ENCODE results near the gene MYORG. TPM values are rescaled to one million over a fixed set of nuclear protein-coding genes. Genes with fewer than 3 reads are reported as not detected.

The MYORG gene
- total RNA-seq, 1 experiment from 2014 or later, result 5.6 TPM

GRCh38 chr9:34370970-34371880, 5.5 kb downstream of the MYORG start:
- Histone ChIP-seq H3K56ac (ENCODE audit: insufficient read length, low read depth, low read length) (no peak overlapping the region), H4K91ac (ENCODE audit: insufficient read length, low read depth, low read length) (no peak overlapping the region), H3K4me2 (ENCODE audit: insufficient read depth, insufficient read length, low read length) (no peak overlapping the region), H3K27ac (ENCODE audit: insufficient read length, low read depth, low read length) (no peak overlapping the region), H2AFZ (ENCODE audit: low read length) (no peak overlapping the region), H3K79me2 (ENCODE audit: insufficient read depth, low read length) (no peaks in the 10 kb centered on the region), H2AK5ac (ENCODE audit: insufficient read length, low read length) (no peak overlapping the region), H2BK15ac (ENCODE audit: low read depth, low read length) (no peak overlapping the region), H4K8ac (replicated peaks; ENCODE audit: insufficient read length, low read depth, low read length) (no peak overlapping the region), H2BK120ac (ENCODE audit: low read depth, low read length, poor library complexity, severe bottlenecking) (no peak overlapping the region), H2BK20ac (ENCODE audit: low read depth, low read length, poor library complexity, severe bottlenecking) (no peak overlapping the region), H2BK5ac (ENCODE audit: insufficient read length, low read length) (no peak overlapping the region), H3K23ac (ENCODE audit: insufficient read length, low read depth, low read length) (no peak overlapping the region), H3K18ac (ENCODE audit: insufficient read length, low read depth, low read length) (no peak overlapping the region), H3K9ac (ENCODE audit: extremely low read depth, insufficient read length, low read length) (no peak overlapping the region), H3K14ac (ENCODE audit: insufficient read depth, low read length) (no peak overlapping the region), H3K27me3 (ENCODE audit: insufficient read depth, low read length) (no peaks in the 10 kb centered on the region), H3K4me1 (ENCODE audit: insufficient read depth, low read length) (0 out of 2 replicates have a peak, but pooled peaks cover 4% of the 10 kb centered on the region), H3K9me3 (ENCODE audit: control insufficient read depth, low read depth, low read length) (no peaks in the 10 kb centered on the region), H3K4ac (ENCODE audit: low read depth, low read length) (no peak overlapping the region), H3K79me1 (ENCODE audit: insufficient read depth, low read depth, low read length, poor library complexity, severe bottlenecking) (no peaks in the 10 kb centered on the region), H2BK12ac (ENCODE audit: insufficient read length, low read depth, low read length) (no peak overlapping the region), H3T11ph (ENCODE audit: low read length) (no peak overlapping the region), H4K20me1 (ENCODE audit: control insufficient read depth, insufficient read depth, insufficient read length) (no peaks in the 10 kb centered on the region), H3K23me2 (ENCODE audit: insufficient read length, low read depth, low read length, poor library complexity, severe bottlenecking) (peaks cover 4% of the 10 kb centered on the region), H4K5ac (ENCODE audit: insufficient read length, low read depth, low read length) (no peak overlapping the region)
- Mint-ChIP-seq H3K27me3 (ENCODE audit: low read depth) (peaks cover 3% of the 10 kb centered on the region), H3K27ac (no peak overlapping the region), H3K4me1 (peaks cover 15 to 19% of the 10 kb centered on the region in 2 experiments), H3K36me3 (ENCODE audit: insufficient read depth in 1 of 3, low read depth in 3 of 3) (peaks cover 44 to 46% (median 45%) of the 10 kb centered on the region in 3 experiments), H3K4me3 (no peak overlapping the region), H3K9me3 (peaks cover 7 to 22% of the 10 kb centered on the region in 2 experiments; a peak in 4 of 5 replicates)
- TF ChIP-seq, protein P1, sequence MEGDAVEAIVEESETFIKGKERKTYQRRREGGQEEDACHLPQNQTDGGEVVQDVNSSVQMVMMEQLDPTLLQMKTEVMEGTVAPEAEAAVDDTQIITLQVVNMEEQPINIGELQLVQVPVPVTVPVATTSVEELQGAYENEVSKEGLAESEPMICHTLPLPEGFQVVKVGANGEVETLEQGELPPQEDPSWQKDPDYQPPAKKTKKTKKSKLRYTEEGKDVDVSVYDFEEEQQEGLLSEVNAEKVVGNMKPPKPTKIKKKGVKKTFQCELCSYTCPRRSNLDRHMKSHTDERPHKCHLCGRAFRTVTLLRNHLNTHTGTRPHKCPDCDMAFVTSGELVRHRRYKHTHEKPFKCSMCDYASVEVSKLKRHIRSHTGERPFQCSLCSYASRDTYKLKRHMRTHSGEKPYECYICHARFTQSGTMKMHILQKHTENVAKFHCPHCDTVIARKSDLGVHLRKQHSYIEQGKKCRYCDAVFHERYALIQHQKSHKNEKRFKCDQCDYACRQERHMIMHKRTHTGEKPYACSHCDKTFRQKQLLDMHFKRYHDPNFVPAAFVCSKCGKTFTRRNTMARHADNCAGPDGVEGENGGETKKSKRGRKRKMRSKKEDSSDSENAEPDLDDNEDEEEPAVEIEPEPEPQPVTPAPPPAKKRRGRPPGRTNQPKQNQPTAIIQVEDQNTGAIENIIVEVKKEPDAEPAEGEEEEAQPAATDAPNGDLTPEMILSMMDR (conservative IDR thresholded peaks at IDR 0.05), result no peak
- no CpG with 5 or more reads among the region's 105 CpGs for WGBS (ENCODE audit: extremely low coverage, insufficient read length, low lambda C conversion rate)
- DNase-seq, result no peak

Measured in H9 (cell line).